ENCODE measurements around the gene B9D1.

Gene B9D1, protein sequence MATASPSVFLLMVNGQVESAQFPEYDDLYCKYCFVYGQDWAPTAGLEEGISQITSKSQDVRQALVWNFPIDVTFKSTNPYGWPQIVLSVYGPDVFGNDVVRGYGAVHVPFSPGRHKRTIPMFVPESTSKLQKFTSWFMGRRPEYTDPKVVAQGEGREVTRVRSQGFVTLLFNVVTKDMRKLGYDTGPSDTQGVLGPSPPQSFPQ

DNA sequence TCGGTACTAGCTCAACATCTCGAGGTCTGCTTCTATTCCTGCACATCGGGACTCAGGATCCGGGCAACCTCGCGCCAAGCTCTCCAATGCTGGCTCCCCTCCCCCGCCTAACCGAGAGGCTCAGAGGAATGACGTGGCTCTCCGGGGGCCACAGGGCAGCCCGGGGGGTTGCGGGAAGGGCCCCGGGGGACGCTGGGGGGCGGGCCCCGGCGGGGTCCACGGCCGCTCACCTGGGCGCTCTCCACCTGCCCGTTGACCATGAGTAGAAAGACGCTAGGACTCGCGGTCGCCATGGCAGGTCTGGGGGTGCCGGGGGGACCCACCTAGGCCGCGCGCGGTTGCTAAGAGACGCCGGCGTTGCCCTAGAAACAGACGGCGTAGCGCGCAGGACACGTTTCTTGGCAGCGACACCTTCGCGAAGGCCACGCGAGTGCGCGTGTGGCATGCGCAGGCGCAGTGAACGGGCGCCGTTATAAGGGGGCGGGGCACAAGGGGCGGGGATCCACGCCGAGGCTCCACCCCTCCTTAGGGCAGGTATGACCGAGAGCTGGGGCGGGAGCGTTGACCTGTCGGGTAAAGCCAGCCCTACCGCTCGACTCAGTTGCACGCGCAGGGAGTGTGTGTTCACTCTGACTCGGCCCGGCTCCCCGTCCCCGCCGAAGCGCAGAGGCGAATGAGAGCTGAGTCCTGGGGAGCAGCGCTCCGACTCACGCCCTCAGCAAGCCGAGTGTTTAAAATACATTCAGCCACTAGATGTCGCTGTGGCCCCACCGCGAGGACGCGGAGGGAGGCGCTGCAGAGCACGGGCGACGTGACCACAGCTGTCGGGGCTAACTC, at the start of gene B9D1:
B9D1 (minus strand) TSS at position 447 of the 837 bp plus-strand sequence; CDS start at position 293, 154 bp downstream.
- peak; percentile 91 to 95 for DNase-seq

DNA sequence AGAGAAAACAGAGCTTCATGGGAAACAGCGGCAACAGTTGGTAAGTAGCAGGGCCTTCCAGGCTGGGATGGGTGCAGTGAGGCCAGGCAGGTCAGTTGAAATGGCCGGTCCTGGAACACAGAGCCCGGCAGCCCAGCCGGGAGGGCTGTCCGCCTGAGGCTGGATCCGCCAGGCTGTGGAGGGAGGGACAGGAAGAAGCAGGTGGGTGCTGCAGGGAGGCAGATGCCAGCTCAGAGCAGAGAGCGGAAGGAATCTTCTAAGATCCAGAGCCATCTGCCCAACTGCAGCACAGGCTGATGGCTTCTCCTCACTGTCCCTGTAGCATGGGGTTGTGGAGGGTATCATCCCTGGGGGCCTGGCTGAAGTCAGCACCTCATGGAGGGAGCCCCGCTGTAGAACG, 49.1 kb upstream of the B9D1 start:
- DNase-seq = no peak

DNA sequence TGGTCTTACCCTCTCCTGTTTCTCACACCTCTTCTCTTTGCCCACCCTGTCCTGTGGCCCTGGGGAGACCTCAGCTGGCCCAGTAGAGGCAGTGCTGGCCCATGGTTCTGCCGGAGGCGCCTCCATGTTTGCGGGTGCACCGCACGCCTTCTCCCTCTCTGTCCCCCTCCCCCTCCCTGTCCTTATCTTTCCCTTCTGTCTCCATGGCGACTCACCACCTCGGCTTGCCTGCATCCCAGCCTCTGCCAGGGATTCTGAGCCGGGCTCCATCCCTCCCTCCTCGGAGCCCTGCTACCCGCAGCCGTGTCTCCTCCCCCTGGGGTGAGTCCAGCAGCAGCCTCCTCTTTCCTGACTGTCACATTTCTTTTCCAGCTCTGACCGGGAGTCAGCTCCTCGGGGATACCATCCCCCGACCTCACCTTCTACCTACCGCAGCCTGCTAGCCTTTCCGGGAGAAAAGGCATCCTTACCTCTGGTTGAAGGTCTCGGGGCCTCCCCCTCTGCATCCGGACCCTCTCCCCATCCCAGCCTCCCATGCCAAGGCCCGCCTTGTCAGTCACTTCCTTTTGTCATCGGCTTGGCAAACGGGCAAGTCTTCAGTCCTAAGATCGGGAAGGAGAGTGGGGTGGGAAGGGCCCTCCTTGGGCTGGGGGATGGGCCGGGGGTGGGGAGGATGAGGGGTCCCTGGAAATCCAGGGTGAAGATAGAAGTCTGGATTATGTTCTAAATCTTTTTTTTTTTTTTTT, 48.5 kb upstream of the B9D1 start, which contains the start of gene RNF112:
RNF112 (plus strand) TSS at position 358 of the 746 bp plus-strand sequence; CDS start at position 535, 177 bp downstream.
- DNase-seq = no peak

DNA sequence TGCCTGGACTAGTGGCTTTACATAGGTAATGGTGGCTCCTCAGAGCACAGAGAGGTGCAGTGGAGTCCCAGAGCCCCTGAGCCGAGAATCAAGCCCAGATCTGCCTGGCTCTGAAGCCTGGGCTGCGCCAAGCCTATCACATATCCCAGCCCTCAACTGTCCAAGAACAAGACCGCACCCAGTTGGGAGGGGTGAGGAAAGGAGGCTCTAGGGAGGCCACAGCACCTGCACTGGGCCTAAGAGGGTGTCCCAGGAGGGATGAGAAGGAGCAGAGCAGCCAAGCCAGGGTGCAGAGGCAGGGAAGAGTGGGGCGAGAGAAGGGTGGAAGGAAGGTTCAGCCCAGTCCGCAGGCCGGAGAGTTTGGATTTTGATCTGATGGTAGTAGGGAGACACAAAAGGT, 47.6 kb upstream of the B9D1 start:
- no peak for DNase-seq

DNA sequence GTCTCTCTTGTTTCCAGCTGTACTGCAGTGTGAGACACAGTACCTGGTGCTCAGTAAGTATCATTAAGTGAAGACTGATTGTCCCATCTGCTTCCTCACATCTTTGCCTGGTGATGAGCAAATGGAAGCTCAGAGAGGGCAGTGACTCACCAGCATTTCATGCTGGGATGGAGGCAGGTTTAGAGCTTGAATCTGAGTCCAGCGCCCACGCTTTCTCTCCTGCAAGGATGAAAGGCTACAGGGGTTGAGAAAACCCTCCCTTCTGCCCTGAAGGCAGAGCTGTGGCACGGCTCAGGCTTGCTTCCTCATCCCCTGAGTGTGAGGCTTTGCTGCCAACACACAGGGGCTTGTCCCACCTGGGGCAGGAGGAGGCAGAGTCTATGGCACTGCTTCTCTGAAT, 47.0 kb upstream of the B9D1 start:
- DNase-seq = no peak

DNA sequence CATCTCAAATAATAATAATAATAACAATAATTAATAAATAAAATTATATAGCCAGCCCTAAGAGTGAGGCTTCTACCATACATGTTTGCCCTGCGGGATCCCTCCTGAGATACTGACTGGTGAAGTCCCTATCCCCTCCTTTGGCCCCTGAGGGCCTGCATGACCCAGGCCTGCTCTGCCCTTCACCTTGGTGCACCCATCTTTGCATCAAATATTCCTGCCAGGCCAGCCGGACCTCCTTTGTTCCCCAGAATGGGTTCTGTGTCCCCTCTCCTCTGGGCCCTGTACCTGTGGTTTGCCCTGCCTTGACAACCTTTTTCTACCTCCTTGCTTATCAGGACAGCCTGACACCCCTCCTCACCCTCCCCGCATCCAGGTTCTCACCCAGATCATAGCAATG, 46.5 kb upstream of the B9D1 start:
- no peak for DNase-seq

DNA sequence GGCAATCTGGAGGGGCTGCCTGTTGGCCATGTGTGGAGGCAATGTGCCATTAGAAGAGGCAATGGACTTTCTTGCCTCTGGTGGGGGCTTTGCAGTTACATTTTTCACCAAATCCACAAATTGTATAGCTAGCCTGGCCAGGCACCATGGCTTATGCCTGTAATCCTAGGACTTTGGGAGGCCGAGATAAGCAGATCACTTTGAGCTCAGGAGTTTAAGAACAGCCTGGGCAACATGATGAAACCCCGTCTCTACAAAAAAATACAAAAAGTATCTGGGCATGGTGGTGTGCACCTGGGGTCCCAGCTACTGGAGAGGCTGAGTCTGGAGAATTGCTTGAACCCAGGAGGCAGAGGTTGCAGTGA, 45.8 kb upstream of the B9D1 start:
- DNase-seq = no peak

DNA sequence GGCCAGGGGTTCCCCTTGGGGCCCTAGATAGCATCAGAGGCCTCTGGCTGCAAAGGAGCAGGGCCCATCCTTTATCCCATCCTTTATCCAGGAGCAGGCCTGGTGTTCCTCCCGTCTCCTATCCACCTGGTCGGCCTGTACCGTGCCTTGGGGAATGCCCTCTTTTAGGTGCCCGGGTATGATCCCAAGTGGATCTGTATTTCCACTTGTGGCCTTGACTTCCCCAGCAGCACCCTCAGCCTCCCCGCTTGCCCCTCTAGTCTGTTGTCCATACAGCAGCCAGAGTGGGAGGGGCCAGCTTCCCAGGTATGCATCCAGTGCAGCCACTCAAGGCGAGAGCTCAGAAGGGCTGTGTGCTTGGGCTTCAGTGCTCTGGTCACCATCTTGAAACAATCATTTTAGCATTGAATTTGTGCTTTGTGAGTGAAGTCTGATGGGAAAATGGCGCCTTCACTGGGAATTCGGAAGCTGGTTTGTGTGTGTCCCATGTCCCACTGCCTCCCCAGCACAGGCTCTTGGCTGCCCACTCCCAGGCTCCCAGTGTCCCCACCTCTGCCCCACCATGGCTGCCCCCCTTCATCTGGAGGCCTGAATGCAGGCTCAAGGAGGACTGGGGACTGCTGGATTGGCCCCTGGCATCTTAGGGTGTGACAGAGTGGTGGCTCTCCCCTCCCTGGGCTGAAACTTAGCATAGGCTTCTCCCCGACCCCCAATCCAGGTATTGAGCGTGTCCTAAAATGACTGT, 45.2 kb upstream of the B9D1 start:
- no peak for DNase-seq

DNA sequence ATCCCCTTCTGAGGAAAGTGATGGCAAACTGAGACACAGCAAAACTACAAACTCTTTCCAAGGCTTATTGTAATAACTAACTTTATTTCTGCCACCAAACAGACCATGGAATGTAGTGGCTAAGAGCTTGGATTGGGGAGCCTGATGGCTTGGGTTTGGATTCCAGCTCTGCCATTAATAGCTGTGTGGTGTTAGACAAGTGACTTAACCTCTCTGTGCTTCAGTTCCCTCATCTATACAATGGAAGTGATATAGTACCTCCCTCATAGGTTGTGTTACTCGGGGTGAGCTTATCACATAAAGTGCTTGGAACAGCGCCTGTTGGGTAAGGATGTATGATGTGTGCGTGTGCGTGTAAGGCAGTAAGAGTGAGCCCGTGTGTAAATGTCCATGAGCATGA, 42.6 kb upstream of the B9D1 start:
- no peak for DNase-seq

DNA sequence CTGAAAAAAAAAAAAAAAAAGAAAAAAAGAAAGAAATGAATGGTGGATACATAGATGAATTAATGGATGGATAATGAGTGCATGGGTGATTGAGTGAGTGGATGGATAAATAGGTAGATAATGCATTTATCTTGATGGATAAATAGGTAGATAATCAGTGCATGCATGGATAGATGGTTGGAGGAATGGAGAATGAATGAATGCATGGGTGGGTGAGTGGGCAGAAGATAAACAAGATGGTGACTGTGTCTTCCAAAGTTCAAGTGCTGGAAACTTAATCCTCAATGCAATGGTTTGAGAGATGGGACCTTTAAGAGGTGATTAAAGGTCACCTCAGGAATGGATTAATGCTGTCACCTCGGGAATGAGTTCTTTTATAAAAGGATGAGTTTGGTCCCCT, 41.7 kb upstream of the B9D1 start:
- no peak for DNase-seq

DNA sequence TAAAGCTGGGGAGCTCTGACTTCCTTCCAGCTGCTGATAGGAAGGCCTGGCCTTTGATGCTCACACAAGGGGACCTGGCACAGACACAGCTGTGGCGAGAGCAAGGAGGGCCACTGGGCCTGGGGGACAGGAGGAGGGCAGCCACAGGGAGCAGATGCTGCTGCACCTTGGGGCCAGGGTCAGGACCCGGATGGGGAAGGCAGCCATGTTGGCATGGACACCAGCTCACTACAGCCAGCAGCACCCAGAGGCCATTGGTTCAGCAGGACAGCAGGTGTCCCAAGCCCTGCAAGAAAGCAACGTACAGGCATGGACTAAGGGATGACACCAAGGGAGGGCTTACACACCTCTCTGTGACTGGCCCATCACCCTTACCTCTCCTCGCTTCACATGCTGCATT, 40.5 kb upstream of the B9D1 start:
- no peak for DNase-seq

DNA sequence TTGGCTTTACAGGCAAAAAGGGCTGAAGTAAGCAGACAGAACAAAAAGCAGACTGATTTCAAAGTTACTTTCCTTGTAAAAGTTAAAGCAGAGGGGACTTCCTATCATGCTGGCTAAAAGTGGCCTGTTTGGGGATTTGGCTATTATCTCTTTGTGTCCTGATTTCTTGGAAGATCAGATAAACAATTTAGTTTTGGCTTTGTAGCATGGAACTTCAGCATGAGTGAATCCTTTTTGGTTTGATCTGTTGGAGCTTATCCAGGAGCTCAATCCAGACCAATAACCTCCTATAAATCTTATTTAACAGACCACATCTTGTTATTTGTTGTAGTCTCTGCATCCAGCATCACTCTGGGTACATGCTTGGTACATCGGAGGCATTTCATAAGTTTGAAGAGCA, 39.6 kb upstream of the B9D1 start:
- DNase-seq = no peak

DNA sequence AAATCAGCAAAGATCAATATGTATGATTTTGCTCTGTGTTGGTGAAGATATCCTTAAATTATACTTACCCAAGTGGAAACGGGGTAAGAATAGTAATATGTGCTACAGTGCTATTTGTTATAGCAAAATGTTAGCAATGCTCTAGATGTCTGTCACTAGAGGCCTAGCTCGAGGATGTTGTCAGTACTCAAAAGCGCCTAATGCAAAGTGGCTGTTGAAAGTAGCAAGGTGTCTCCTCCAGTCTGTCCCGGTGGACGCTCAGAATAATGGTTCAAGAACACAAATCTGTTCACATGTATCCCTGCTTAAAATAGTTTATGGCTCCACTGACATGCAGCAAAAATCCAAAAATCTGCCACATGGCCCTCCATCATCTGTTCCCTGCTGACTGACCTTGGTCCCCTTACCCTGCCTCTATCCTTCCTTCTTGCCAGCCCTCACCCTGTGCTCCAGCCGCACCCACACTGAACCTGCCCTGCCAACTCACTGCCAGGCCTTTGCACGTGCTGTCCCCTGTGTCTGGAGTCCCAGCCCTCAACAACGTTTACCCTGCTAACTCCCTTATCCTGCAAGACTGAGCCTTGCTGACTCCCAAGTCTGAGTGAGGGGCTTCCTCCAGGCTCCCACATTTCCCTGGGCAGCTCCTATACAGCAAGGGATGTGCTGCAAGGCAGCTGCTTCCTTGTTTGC, 38.9 kb upstream of the B9D1 start:
- no peak for DNase-seq

DNA sequence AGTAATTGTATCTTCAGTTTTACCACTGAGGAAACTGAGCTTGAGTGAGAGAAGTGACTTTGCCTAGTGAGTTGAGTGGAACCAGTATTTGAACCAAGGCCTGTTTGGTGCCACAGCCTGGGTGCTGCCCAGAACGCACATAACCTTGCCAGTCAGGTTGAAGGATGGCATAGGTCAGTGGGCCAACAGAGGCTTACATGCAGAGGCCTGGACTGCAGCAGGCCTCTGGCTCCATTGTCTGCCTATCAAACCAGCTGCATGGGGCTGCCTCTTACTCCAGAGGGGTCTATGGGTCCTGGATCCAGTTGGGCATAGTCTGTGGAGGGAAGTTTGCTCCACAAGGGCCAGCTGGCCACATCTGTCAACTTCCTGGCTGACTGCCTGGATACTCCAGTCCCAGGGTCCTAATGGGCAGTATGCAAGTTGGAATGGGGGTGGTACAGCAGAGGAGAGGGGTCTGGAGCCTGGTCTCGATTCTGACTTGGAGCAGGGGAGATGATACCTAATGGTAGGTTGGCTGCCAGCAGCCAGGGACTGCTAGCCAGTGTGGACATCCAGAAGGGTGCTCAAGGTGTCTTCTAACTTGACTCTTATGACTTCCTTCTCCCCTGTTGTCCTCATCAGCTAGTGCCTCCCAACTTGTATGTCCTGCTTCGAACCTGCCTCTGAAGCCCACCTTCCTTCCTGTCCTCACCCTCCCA, 37.4 kb upstream of the B9D1 start:
- DNase-seq = no peak

DNA sequence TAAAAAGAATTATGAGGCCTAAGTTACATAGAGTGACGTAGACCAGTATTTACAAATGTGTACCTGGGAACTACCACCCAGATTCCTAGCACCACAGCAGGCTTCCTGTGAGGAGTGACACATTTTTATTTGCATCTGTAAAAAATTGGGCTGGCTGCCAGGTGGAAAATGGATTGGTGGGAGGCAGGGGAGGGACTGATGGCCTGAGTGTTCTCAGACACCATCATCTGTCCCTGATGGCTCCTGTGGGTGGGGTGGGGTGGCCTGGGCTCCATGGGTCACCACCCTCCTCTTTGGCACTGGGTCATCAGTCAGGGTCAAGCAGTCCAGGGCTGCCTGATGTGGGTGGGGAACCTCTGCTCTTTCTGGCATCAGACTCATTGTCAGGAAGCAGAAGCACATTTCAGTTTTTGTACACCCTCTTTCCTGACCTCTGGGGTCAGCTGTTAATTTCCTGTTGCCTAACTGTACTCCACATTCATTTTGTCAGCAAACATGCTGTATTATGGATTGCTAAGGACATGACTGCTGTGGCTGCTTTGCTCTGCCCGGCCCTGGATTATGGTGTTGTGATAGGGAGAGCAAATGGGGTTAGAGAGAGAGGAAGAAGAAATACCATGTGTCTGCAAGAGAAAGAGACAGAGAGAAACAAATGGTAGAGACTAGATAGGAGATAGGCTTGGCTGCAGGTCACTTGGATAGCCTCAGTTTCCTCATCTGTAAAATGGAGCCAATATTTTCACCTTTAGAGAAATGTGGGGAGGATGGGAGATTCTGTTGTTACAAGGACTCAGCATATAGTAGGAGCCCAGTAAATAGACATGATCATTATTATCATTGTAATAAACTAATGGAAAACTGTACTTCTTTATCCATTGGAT, 36.0 kb upstream of the B9D1 start:
- no peak for DNase-seq

DNA sequence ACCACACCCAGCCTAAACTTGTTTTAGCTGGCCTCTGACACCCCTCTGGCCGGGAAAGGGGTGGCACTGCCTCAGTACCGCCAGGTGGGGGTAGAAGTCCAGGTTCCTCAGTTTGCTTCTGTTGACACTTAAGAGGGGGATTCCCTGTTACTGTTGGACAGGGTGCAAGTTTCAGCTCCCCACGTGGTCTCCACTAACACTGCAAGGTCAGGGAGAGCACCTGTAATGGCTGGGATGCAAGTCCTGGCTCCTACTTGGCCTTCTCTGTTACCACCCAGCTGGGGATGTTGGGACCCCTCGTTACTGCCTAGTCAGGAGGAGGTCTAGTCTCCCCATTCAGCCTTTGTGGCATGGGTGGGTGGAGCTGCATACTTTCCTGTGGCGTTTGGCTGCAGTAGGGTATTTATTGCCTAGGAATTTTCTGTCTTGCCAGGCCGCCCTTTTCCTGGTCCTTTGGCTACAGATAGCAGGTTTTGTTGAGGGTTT, 35.1 kb upstream of the B9D1 start:
- DNase-seq = no peak

DNA sequence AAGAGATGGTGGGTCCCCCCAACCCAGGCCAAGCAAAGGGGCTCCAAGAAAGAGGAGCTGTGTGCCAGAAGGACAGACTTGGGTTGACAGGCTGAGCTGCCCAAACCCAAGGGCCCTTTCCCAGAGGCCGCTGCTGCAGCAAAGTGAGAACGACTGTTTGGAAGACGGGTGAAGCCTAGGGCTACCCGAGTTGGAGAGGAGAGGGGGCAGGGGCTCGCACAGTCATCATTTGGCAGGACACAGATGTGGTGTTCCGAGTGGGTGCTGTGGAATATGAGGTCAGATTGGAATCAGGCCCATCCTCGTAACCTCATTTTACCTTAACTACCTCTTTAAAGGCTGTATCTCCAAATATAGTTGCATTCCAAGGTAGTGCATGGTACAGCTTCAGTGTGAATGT, 29.8 kb upstream of the B9D1 start:
- no peak for DNase-seq

DNA sequence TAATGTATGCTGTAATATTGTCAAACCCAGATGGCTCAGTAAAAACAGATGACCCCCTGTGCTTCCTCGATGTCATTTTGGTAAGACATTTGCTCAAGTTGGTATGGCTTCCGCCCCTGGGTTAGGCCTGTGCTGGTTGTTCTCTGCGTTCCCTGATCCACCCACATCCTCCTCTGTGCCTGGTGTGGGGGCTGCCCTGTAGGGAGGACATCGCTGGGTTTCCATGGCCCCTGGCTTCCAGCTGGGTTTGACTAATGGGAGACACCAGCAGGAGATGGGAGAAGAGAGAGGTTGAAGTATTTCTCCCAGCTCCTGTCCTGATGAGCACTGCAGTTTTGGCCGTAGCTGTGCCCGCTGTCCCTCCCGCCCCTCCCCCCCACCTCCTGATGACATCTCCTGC, 28.9 kb upstream of the B9D1 start:
- no peak for DNase-seq

DNA sequence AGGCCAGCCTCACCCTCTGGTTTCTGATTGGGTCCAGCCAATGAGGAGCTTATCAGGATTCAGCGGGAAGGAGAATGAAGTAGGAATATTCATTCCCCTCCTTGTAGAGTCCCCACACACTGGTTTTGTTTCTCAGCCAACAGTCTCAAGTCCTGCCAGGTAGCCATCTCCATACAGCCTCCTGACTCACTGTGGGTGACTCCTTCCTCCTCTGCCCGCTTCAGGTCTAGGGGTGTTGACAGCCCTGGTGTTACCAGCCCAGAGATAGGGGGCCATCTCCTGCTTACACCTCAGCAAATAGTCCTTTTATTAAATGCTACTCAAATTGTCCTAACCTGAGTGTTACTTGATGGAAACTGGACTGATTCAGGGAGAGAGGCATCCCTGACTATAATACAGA, 28.4 kb upstream of the B9D1 start:
- DNase-seq = no peak
